IPS-18c (cell line): ENCODE results near the gene CD38.
"Not testable (repeated sequence)": the region's sequence is repeated elsewhere in the genome, so short reads cannot be mapped to it uniquely, and the experiment has no call there.

Experiments used
- H3K4me3 ChIP-seq: 2 replicates; pipeline ENCODE4 v1.7.0; 2013; ENCODE audit warnings: low read depth, mild to moderate bottlenecking, low read length, moderate library complexity; ENCODE audit not compliant: insufficient read depth
- H3K9me3 ChIP-seq: one replicate; pipeline ENCODE4 v1.6.1; 2013; ENCODE audit warnings: mild to moderate bottlenecking, low read length, moderate library complexity; ENCODE audit not compliant: control insufficient read depth, insufficient read depth

CD38 gene

DNA sequence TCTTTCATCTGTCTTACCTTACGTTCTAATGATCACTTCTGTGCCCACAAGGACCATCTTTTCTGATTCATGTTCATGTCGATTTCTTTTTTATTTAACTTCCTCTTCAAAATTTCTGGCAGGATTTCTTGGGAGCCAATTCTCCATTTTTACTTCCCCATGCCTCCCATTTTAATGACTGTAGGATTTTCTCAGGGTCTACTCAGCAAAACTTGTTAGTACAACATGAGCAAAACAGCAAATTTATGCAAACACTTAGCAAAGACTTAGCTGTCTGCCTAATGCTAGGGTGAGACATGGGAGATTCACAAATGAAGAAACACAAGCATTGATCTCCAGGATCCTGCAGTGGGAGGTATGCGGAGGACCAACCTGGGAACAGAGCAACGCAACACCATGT, 5.5 kb downstream of the CD38 start:
- Histone ChIP-seq H3K9me3 (no peaks in the 10 kb centered on the region), H3K4me3 (no peak overlapping the region)

DNA sequence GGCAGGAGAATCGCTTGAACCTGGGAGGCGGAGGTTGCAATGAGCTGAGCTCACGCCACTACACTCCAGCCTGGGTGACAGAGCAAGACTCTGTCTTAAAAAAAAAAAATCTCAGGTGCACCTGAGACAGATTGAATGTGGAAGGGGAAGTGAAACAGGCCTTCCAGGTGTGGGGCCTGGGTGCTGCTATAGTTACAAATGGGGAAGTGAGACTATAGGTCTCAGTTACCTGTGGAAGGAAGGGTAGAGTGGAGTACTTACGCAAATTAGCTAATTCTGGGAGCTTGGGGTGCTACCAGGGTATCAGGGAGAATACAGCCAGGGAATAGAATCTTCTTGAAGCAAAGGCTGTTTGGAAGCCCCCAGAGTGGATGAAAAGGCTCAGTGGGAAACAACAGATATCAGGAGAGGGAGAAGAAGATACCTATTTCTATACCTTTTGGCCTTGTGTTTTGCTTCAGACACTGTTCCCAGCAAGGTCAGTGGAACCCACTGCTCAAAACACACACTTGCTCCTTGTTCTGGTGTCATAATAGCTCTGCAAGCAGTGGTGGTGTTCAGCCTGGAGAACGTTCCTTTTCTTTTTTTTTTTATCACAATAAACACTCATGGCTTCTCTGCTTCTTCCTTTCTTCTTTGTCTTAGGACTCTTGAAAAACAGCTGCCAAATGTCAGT, 7.0 kb downstream of the CD38 start:
- no peaks in the 10 kb centered on the region for H3K9me3 ChIP-seq

DNA sequence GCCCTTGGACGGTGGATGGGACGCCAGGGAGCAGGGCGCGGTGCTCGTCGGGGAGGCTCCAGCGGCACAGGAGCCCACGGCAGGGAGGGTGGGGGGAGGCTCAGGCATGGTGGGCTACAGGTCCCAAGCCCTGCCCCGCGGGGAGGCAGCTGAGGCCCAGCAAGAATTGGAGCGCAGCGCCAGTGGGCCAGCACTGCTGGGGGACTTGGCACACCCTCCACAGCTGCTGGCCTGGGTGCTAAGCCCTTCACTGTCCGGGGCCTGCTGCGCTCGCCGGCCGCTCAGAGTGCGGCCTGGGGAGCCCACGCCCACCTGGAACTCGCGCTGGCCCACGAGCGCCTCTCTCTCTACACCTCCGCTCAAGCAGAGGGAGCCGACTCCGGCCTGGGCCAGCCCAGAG, 8.6 kb downstream of the CD38 start:
- H3K9me3 ChIP-seq: no peaks in the 10 kb centered on the region
- no peak overlapping the region for H3K4me3 ChIP-seq

More for the DNA sequence above, 7.0 kb downstream of the CD38 start:
- H3K4me3 ChIP-seq: no peak overlapping the region

DNA sequence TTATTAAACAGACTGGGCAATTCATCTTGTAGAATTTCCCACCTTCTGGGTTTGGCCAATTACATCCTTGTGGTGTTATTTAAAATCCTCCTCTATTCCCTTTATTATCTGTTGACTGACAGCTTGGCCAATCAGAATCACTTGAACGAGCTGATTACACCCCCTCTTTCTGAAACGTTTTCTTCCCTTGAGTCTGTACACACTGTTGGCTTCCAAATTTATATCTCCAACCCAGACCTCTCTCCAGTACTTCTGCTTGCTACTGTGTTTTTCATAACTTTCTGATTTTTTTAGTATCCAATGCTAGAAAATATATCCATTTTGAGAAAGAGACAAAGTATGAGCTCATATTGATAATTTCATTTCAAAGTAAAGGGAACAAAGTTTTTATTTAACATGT, 14.8 kb downstream of the CD38 start:
- H3K9me3 ChIP-seq: no peaks in the 10 kb centered on the region
- no peak overlapping the region for H3K4me3 ChIP-seq

DNA sequence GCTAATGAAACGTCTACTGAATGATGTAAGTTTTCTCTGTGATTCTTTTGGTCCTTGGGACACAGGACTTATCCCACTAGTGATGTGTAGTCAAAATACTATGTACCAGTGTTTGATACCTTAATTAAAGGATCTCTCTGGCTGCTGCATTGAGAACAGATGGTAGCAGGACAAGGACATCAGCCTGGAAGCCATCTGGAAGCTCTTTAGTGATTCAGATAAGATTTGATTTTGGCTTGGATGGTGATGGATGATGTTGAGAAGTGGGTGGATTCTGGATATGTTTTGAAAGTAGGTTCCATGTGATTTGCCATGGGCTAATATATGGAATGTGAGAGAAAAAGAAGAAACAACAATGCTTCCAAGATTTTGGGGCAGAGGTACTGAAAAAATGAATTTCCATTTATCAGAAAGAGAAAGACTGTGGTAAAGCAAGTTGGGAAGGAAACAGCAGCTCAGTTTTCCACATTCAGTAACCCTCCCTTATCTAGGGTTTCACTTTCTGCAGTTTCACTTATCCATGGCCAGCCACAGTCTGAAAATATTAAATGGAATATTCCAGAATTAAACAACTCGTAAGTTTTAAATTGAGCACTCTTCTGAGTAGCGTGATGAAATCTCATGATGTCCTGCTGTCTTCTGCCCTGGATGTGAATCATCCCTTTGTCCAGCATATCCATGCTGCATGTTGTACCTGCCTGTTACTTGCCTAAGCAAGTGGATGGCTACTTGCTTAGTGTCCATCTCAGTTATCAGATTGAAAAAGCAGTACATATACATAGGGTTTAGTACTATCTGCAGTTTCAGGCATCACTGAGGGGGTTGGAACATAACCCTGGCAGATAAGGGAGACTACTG, 15.6 kb downstream of the CD38 start:
- Histone ChIP-seq H3K9me3 (no peaks in the 10 kb centered on the region), H3K4me3 (no peak overlapping the region)

DNA sequence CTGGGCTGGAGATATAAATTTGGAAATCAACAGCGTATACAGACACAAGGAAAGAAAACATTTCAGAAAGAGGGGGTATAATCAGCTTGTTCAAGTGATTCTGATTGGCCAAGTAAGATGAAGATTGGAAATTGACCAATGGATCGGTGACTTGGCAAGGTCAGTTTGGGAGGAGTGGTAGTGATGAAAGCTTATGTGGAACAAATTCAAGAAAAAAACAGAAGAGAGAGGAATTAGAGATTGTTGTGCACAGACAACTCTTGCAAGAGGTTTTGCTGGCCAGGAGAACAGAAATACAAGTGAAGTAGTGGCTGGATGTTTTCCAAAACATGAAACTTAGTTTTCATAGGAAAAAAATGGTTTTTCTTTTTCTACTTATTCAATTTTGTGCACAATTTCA, 16.3 kb downstream of the CD38 start:
- no peak overlapping the region for H3K4me3 ChIP-seq
- no peaks in the 10 kb centered on the region for H3K9me3 ChIP-seq

DNA sequence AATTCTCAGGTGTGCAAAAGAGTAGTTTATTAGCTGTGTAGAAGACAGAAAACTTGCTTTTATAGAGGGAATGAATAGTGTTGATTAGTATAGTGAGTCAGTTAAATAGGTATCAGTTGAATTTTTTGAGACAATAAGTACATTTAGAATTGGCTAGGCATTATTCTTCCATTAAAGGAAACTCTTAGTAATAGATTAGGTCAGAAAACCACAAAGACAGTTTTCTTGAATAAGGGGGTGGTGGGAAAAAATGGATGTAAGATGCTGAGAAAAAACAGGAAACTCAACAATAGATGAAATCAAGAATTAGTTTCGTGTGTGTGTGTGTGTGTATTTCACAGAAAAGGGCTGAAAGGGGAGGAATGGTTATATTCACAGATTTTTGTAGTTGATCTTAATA, 16.8 kb downstream of the CD38 start:
- Histone ChIP-seq H3K4me3 (no peak overlapping the region), H3K9me3 (no peaks in the 10 kb centered on the region)

DNA sequence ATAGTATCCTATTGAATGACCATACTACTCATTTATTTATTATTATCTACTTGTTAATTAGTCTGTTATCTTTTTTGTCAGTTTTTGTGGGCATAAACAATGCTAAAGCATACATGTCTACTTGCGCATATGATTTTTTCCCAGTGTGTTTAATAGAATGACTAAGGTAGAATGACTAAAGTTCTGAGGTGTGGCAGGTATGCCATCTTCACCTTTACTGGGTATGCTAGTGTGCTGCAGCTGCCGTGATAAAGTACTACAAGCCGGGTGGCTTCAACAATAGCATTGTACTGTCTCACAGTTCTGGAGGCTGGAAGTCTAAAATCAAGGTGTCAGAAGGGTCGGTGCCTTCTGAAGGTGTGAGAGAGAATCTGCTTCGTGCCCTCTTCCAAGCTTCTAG, 19.2 kb downstream of the CD38 start:
- Histone ChIP-seq H3K9me3 (no peaks in the 10 kb centered on the region), H3K4me3 (no peak overlapping the region)

DNA sequence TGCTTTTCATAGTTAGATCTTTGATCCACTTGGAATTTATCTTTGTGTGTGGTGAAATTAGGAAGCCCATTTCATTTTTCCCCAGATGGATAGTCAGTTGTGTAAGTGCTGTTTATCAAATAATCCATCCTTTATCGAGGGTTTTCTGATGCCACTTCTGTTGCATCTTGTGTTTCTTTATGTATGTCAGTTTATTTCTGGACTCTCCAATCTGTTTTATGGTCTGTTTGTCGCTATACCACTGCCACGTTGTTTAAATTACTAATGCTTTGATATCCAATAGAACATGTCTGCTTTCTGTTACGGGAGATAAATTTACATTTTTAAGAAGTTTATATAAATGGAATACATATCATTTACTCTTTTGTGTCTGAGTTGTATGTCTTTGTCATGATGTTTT, 21.0 kb downstream of the CD38 start:
- Histone ChIP-seq H3K9me3 (no peaks in the 10 kb centered on the region), H3K4me3 (no peak overlapping the region)

DNA sequence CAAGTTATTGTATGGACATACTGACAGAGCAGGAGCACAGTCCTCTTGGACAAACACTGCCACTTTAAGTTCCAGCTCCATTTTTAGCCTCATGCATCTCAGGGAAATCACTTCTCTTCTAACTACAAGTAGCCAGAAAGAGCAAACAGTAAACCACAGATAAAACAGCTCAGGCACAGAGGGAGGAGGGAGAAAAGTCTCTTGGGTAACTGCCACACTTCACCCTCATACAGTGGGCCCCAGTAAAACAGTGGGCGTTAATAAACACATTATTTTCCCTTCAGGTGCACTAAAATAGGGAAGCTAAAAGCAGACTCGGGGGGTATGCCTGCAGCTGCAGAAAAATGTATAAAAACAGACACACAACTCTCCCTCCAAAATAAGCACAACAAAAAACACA, 21.6 kb downstream of the CD38 start:
- H3K9me3 ChIP-seq: no peaks in the 10 kb centered on the region
- no peak overlapping the region for H3K4me3 ChIP-seq

DNA sequence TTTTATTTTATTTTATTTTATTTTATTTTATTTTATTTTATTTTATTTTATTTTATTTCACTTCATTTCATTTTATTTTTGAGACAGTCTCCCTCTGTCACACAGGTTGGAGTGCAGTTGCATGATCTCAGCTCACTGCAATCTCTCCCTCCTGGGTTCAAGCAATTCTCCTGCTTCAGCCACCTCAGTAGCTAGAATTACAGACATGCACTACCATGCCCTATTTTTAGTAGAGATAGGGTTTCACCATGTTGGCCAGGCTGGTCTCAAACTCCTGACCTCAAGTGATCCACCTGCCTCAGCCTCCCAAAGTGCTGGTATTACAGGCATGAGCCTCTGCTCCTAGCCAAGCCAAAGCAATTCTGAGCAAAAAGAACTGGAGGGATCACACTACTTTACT, 24.4 kb downstream of the CD38 start:
- H3K4me3 ChIP-seq, H3K9me3 ChIP-seq: not testable (repeated sequence)

DNA sequence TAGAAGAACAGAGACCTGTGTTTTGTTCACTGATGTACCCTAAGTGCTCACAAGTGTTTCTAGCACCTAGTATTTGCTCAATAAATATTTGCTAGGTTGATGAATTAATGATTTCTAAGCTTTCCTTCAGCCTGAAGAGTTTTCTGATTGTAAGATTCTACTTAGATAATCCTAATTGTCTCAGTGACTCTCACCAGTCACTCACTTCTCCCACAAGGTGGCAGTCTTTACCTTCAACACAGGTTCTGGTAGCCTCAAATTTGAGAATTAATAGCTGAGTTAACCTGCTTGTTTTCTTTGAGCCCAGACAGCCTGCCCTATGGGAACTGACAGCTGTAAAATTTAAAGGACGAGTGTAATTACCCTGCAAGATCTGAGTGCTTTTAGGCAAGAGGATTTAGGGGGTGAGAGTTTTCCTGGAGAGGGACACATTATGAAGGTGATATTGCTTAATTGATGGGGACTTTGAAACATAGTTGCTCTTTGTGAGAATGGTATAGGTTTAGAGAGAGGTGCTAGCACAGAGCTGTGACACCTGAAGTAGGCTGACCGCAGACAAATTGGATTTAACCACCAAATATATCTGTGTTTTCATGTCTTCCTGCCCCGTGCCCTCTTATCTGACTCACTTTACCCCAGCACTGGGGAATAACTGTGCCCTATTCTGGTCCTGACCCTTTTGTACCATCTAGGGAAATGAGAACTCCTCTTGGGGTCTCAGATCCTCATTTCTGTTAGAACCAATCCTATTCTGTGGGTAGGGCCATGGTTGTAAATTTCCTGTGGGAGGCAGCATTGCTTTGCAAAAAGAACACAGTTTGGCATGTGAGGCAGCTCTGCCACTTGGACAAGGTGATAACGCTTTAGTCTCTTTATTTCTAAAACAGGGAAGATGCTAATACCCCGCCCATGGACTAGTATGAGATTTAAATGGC, 27.7 kb downstream of the CD38 start:
- H3K9me3 ChIP-seq: no peaks in the 10 kb centered on the region
- no peak overlapping the region for H3K4me3 ChIP-seq

DNA sequence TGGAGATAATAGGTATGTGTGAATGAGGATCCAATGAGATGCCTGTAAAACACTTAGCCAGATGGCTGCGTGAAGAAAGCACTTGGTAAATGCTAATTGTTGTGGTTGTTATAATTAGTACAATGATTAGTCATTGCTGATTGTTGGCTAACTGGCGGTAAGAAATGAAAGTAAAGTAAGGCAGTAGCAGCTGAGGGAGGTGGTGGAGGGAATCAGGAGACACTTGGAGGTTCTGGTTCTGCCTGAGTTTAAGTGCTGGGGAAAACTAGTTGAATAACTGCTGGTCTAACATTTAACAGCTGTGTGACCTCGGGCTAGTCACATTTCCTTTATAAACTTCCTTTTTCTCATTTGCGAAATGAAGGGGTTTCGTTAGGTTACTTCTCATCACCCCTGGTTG, 30.9 kb downstream of the CD38 start:
- no peak overlapping the region for H3K4me3 ChIP-seq
- no peaks in the 10 kb centered on the region for H3K9me3 ChIP-seq

DNA sequence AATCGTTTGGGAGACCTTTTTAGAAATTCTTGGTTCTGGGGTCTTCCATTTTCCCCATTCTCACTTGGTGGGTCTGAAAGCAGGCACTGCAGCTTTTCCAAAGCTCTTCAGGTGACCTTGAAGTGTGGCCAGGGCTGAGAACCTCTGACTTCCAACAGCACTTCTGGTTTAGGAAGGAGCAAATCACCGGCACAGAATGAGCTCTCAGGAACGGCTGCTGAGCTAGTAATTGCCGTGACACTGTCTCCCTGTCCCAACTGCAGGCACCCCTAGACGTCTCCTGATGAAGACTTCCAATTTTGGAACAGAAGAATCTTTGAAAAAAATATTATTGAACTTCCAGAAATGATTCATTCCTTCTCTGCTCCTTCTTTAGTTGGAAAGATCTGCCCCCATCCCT, 31.3 kb downstream of the CD38 start:
- Histone ChIP-seq H3K4me3 (no peak overlapping the region), H3K9me3 (no peaks in the 10 kb centered on the region)

DNA sequence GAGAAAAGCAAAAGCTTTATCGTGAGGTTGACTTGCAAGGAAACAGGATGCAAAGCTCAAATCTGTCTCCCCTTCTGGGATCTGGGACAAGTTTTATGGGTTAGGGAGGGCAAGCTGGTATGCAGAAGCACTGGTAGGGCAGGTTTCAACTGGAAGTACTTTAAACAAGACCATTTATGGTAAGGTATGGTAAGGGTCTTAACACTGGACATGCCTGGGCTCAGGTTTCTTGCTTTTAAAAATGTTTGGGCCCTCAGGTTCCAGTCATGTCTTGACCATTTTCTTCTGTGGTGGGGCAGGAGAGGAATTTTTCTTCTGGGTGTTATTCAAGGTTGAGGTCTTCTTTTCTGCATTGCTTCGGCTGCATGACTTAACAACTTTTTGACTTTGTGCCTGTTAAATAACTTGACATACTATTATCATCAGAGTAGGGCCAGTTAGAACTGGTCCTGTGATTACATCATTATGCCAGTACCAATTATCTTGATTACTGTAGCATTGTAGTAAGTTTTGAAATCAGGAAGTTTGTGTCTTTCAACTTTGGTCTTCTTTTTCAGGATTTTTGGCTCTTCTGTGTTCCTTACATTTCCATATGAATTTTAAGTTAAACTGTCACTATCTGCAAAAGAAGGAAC, 33.7 kb downstream of the CD38 start:
- Histone ChIP-seq H3K9me3 (no peaks in the 10 kb centered on the region), H3K4me3 (no peak overlapping the region)

DNA sequence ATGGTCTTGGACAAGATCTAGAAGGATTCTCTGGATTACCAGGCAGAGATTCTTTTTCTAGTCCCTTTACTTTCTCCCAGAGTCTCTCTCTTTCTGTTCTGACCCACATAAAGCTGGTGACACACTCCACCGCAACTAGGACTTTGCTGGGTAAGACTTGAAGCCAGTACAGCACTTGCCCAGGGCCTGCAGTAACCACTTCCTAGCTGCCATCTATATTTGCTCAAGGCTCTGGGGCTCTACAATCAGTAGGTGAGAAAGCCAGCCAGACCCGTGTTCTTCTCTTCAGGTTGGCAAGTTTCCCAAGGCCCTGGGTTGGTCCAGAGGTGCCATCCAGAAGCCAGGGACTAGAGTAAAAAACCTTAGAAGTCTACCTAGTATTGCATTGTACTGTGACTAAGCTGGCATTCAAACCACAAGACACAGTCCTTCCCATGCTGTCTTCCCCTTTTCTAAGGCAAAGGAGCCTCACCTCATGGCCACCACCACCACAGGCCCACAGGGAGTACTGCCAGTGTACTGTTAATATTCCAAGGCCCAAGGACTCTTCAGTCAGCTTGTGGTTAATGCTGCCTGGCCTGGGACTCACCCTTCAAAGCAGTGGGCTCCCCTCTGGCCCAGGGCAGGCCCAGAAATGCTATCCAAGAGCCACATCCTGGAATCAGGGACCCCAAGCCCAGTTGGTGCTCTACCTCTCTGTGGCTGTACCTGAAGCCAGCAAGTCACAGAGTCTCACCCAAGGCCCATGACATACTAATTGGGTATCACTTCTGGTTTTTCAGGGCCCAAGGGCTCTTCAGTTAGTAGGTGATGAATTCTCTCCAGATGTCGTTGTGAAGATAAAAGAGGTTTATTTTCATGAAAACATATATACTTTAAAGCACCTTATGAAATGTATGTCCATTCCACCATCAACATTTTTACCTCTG, 54.7 kb downstream of the CD38 start:
- Histone ChIP-seq H3K9me3 (no peaks in the 10 kb centered on the region), H3K4me3 (no peak overlapping the region)
